NOMO-1 (cell line): ENCODE measurements around the gene SPEM2.

Experiments used
- DNase-seq, 2 experiments: peaks; one replicate each; lab custom pipeline; 2025; ENCODE audit not compliant: unreplicated experiment in 2 of 2; lab: John Stamatoyannopoulos, UW

The SPEM2 gene

GRCh38 chr17:7403727-7403976 is 21.8 kb upstream of the SPEM2 start:
- DNase-seq, result peak in 1 of 2 experiments; percentile 74

GRCh38 chr17:7403977-7404736 is 21.3 kb upstream of the SPEM2 start, which contains the start of gene TMEM256:
Gene TMEM256, minus strand, starts transcription at chr17:7404097. Its CDS starts 13 bp downstream, at chr17:7404084.
- peak; percentile 98 to 99 for DNase-seq

- peak in 1 of 2 experiments; percentile 49 for DNase-seq
Observed at GRCh38 chr17:7404737-7405349, 20.6 kb upstream of the SPEM2 start.

- DNase-seq, result no peak
Observed at GRCh38 chr17:7405350-7406234, 19.8 kb upstream of the SPEM2 start.

GRCh38 chr17:7406235-7406825 is 19.1 kb upstream of the SPEM2 start:
- no peak for DNase-seq

- no peak for DNase-seq
Observed at GRCh38 chr17:7407082-7407481, 18.3 kb upstream of the SPEM2 start.

- no peak for DNase-seq
Observed at GRCh38 chr17:7407485-7408251, 17.7 kb upstream of the SPEM2 start, which contains the start of gene NLGN2. Gene NLGN2, plus strand, starts transcription at chr17:7407845. Its CDS starts 411 bp downstream, at chr17:7408256.

GRCh38 chr17:7408252-7408727 is 17.1 kb upstream of the SPEM2 start:
- no peak for DNase-seq

GRCh38 chr17:7408863-7409262 is 16.6 kb upstream of the SPEM2 start:
- DNase-seq, result no peak

- DNase-seq, result no peak
Observed at GRCh38 chr17:7409716-7410115, 15.7 kb upstream of the SPEM2 start.

- DNase-seq, result no peak
Observed at GRCh38 chr17:7410634-7411426, 14.6 kb upstream of the SPEM2 start.

- no peak for DNase-seq
Observed at GRCh38 chr17:7411427-7411750, 14.0 kb upstream of the SPEM2 start.

- no peak for DNase-seq
Observed at GRCh38 chr17:7413346-7413985, 11.9 kb upstream of the SPEM2 start.

- DNase-seq, result no peak
Observed at GRCh38 chr17:7414837-7415236, 10.6 kb upstream of the SPEM2 start.

- no peak for DNase-seq
Observed at GRCh38 chr17:7415784-7416183, 9.6 kb upstream of the SPEM2 start.

- no peak for DNase-seq
Observed at GRCh38 chr17:7416323-7416722, 9.1 kb upstream of the SPEM2 start.

GRCh38 chr17:7417056-7417655 is 8.3 kb upstream of the SPEM2 start:
- no peak for DNase-seq

GRCh38 chr17:7418472-7419152 is 6.8 kb upstream of the SPEM2 start:
- no peak for DNase-seq
